Measurements from ENCODE around the gene ANAPC4. TPM values are rescaled to one million over a fixed set of nuclear protein-coding genes. Genes with fewer than 3 reads are reported as not detected.

The ANAPC4 gene
- total and polyA plus RNA-seq, 11 donors, result 6.7 to 15.5 (median 11.7) TPM

- Histone ChIP-seq H3K27me3 (no peaks in the 10 kb centered on the region), H3K4me1 (peaks cover 0 to 3% (median 0%) of the 10 kb centered on the region in 12 donors), H3K4me3 (no peak overlapping the region), H3K27ac (no peak overlapping the region), H3K36me3 (no peaks in the 10 kb centered on the region), H3K9me3 (no peaks in the 10 kb centered on the region)
- WGBS, 4 donors, result 64 to 72% (median 69%) methylated on average over 3 of the region's 3 CpGs
- DNase-seq, result no peak
- no peak for TF ChIP-seq CTCF (IDR thresholded peaks at IDR 0.05)
- no peak for TF ChIP-seq POLR2A (IDR thresholded peaks at IDR 0.05)
- ATAC-seq, result peak in 1 of 4 donors; percentile 46
- intact Hi-C loops (cut with DNase I), result no loop called here
Measured at GRCh38 chr4:25457053-25457715, 80.1 kb downstream of the ANAPC4 start.

GRCh38 chr4:25466966-25467697 lies 90.1 kb downstream of the ANAPC4 start:
- TF ChIP-seq POLR2A (IDR thresholded peaks at IDR 0.05), result no peak
- no peak for TF ChIP-seq CTCF (IDR thresholded peaks at IDR 0.05)
- no peaks in the 10 kb centered on the region for H3K4me1 ChIP-seq
- H3K27ac ChIP-seq, result no peak overlapping the region
- WGBS, 4 donors, result 49 to 71% (median 64%) methylated on average over 11 of the region's 11 CpGs
- H3K27me3 ChIP-seq, result no peaks in the 10 kb centered on the region
- DNase-seq (no peak), ATAC-seq (peak in 2 of 4 donors; percentile 12 to 52)
- intact Hi-C loops (cut with DNase I), result no loop called here
- H3K36me3 ChIP-seq, result no peaks in the 10 kb centered on the region
- H3K4me3 ChIP-seq, result no peak overlapping the region
- H3K9me3 ChIP-seq, result peaks cover 0 to 7% (median 4%) of the 10 kb centered on the region in 12 donors

- 53 to 73% (median 60%) methylated on average over 5 of the region's 5 CpGs for WGBS, 4 donors
- DNase-seq (no peak), ATAC-seq (no peak)
- H3K27ac ChIP-seq, result no peak overlapping the region
- no peaks in the 10 kb centered on the region for H3K27me3 ChIP-seq
- intact Hi-C loops (cut with DNase I), result no loop called here
- TF ChIP-seq POLR2A (IDR thresholded peaks at IDR 0.05) (no peak), CTCF (IDR thresholded peaks at IDR 0.05) (no peak)
- H3K4me1 ChIP-seq, result no peaks in the 10 kb centered on the region
- no peaks in the 10 kb centered on the region for H3K36me3 ChIP-seq
- no peak overlapping the region for H3K4me3 ChIP-seq
- peaks cover 0 to 10% (median 5%) of the 10 kb centered on the region in 12 donors for H3K9me3 ChIP-seq
Measured at GRCh38 chr4:25467843-25468242, 90.8 kb downstream of the ANAPC4 start.

Other genes with a start within 250 kb of the ANAPC4 start
- gene SEPSECS, start 216.8 kb upstream of the ANAPC4 start, total RNA-seq, result 1 to 10 TPM; 3.2 to 7.6 (median 6.2) TPM
- 1 to 10 TPM; 2.0 to 2.6 TPM for gene SEPSECS, start 216.8 kb upstream of the ANAPC4 start, polyA plus RNA-seq
- gene PI4K2B, start 143.2 kb upstream of the ANAPC4 start, total RNA-seq, result 1 to 10 TPM; 1.3 to 6.8 (median 2.6) TPM
- 1 to 10 TPM; 1.4 to 4.3 TPM for gene PI4K2B, start 143.2 kb upstream of the ANAPC4 start, polyA plus RNA-seq
- gene ZCCHC4, start 64.5 kb upstream of the ANAPC4 start, total RNA-seq, result 1 to 10 TPM; 5.2 to 9.6 (median 7.7) TPM
- 1 to 10 TPM; 5.2 to 6.9 TPM for gene ZCCHC4, start 64.5 kb upstream of the ANAPC4 start, polyA plus RNA-seq

Measured in heart left ventricle (tissue), 16 donors.